IMR-90 (cell line): ENCODE results near the gene MTA1. TPM values are rescaled to one million over a fixed set of nuclear protein-coding genes. Genes with fewer than 3 reads are reported as not detected.

ENCODE experiments used
- ATAC-seq: fragments of 200-7000 bp; cut with Tn5 transposase; 2 replicates; pipeline ENCODE4 v1.9.1; 2020; ENCODE audit warnings: low read depth, mild to moderate bottlenecking, moderate library complexity
- BruUV-seq: library from RNA; stranded (reverse); fragments of 400-500 nt; replicated peaks from 2 replicates; lab custom pipeline; 2021; lab: Mats Ljungman, UMichigan
- CTCF ChIA-PET: fragments of 300-600 bp; formaldehyde crosslinking; extraction: SDS; loops from one replicate; lab custom pipeline; 2021; ENCODE audit warnings: antibody characterized with exemption; lab: Yijun Ruan, JAX
- POLR2A ChIA-PET: fragments of 300-600 bp; sonication (Branson Sonifier 250); formaldehyde crosslinking; loops from one replicate; lab custom pipeline; 2022; ENCODE audit warnings: antibody characterized with exemption; ENCODE audit not compliant: unreplicated experiment; lab: Charles Lee
- DNase-seq: peaks from one replicate; pipeline ENCODE4 v3.0.0; 2013
- H2AFZ ChIP-seq: replicated peaks from 2 replicates; pipeline ENCODE3; 2013; ENCODE audit warnings: low read length, mild to moderate bottlenecking; ENCODE audit not compliant: poor library complexity
- H2AK5ac ChIP-seq: 2 replicates; pipeline ENCODE4 v1.6.1; 2013; ENCODE audit warnings: low read depth, low read length, inconsistent platforms
- H2AK9ac ChIP-seq: replicated peaks from 2 replicates; pipeline ENCODE3; 2013; ENCODE audit warnings: mild to moderate bottlenecking, low read depth, low read length, moderate library complexity; ENCODE audit not compliant: poor library complexity
- H2BK120ac ChIP-seq: 2 replicates; pipeline ENCODE4 v1.6.1; 2013; ENCODE audit warnings: low read depth, low read length, inconsistent platforms
- H2BK15ac ChIP-seq: 3 replicates; pipeline ENCODE4 v1.6.1; 2013; ENCODE audit warnings: low read depth, low read length, inconsistent platforms
- H2BK20ac ChIP-seq: 2 replicates; pipeline ENCODE4 v1.6.1; 2013; ENCODE audit warnings: low read depth, mild to moderate bottlenecking, inconsistent platforms, low read length, moderate library complexity
- H2BK5ac ChIP-seq: 2 replicates; pipeline ENCODE4 v1.6.1; 2013; ENCODE audit warnings: mild to moderate bottlenecking, low read depth, low read length, inconsistent platforms; ENCODE audit not compliant: poor library complexity, severe bottlenecking
- H3K14ac ChIP-seq: replicated peaks from 2 replicates; pipeline ENCODE4 v1.6.1; 2013; ENCODE audit warnings: low read depth, low read length, inconsistent platforms
- H3K18ac ChIP-seq: 2 replicates; pipeline ENCODE4 v1.6.1; 2013; ENCODE audit warnings: low read depth, low read length, control low read depth
- H3K23ac ChIP-seq: 2 replicates; pipeline ENCODE4 v1.6.1; 2013; ENCODE audit warnings: low read depth, low read length, inconsistent platforms
- H3K27ac ChIP-seq: 2 replicates; pipeline ENCODE4 v1.5.1; 2013; ENCODE audit warnings: mild to moderate bottlenecking, control low read depth, low read length; ENCODE audit not compliant: insufficient read depth
- H3K27me3 ChIP-seq: 2 replicates; pipeline ENCODE4 v1.6.1; 2013; ENCODE audit warnings: low read length; ENCODE audit not compliant: control insufficient read depth, insufficient read depth
- H3K36me3 ChIP-seq: 2 replicates; pipeline ENCODE4 v1.6.1; 2013; ENCODE audit warnings: low read length, mixed read lengths; ENCODE audit not compliant: control insufficient read depth, insufficient read depth
- H3K4ac ChIP-seq: 2 replicates; pipeline ENCODE4 v1.6.1; 2013; ENCODE audit warnings: low read depth, low read length, inconsistent platforms
- H3K4me1 ChIP-seq: 2 replicates; pipeline ENCODE4 v1.6.1; 2013; ENCODE audit warnings: low read length, mixed read lengths; ENCODE audit not compliant: control insufficient read depth, insufficient read depth
- H3K4me2 ChIP-seq: 2 replicates; pipeline ENCODE4 v1.6.1; 2013; ENCODE audit warnings: low read depth, mild to moderate bottlenecking, control low read depth, low read length, moderate library complexity
- H3K4me3 ChIP-seq: 2 replicates; pipeline ENCODE4 v1.5.1; 2013; ENCODE audit warnings: low read depth, mild to moderate bottlenecking, control low read depth, low read length, moderate library complexity; ENCODE audit not compliant: insufficient read depth
- H3K56ac ChIP-seq: 2 replicates; pipeline ENCODE4 v1.6.1; 2013; ENCODE audit warnings: low read length, inconsistent platforms; ENCODE audit not compliant: insufficient read depth; ENCODE audit errors: extremely low read depth
- H3K79me1 ChIP-seq, 2 experiments: 2 replicates each; pipeline ENCODE4 v1.6.1; 2013; ENCODE audit warnings: low read length in 2 of 2, inconsistent platforms in 1 of 2, low read depth in 1 of 2
- H3K9ac ChIP-seq: 2 replicates; pipeline ENCODE4 v1.6.1; 2013; ENCODE audit warnings: low read depth, low read length, control low read depth
- H3K9me1 ChIP-seq: 2 replicates; pipeline ENCODE4 v1.6.1; 2013; ENCODE audit warnings: low read length, inconsistent platforms; ENCODE audit not compliant: insufficient read depth
- H3K9me3 ChIP-seq: 2 replicates; pipeline ENCODE4 v1.6.1; 2013; ENCODE audit warnings: low read length; ENCODE audit not compliant: control insufficient read depth, insufficient read depth
- H4K20me1 ChIP-seq: 2 replicates; pipeline ENCODE4 v1.6.1; 2013; ENCODE audit warnings: low read length, inconsistent platforms; ENCODE audit not compliant: insufficient read depth
- H4K5ac ChIP-seq: 2 replicates; pipeline ENCODE4 v1.6.1; 2013; ENCODE audit warnings: mild to moderate bottlenecking, low read depth, low read length, control low read depth
- H4K8ac ChIP-seq, 2 experiments: 2 replicates each; pipeline ENCODE4 v1.6.1; 2013; ENCODE audit warnings: low read depth in 2 of 2, low read length in 2 of 2, control low read depth in 1 of 2, inconsistent platforms in 1 of 2
- H4K91ac ChIP-seq: 2 replicates; pipeline ENCODE4 v1.6.1; 2013; ENCODE audit warnings: low read depth, low read length, inconsistent platforms; ENCODE audit not compliant: insufficient read depth
- BHLHE40 ChIP-seq: fragments of 150-350 bp; IDR thresholded peaks from 2 replicates; pipeline ENCODE4 v1.6.1; 2016; ENCODE audit warnings: mild to moderate bottlenecking, low read depth, low read length
- CEBPB ChIP-seq: IDR thresholded peaks from 2 replicates; pipeline ENCODE4 v1.6.1; 2012; ENCODE audit warnings: low read depth, low read length, improper control_type of control experiment
- CHD1 ChIP-seq: IDR thresholded peaks from 2 replicates; pipeline ENCODE4 v1.6.1; 2012; ENCODE audit warnings: low read depth, low read length, improper control_type of control experiment
- CTCF ChIP-seq: conservative IDR thresholded peaks from 2 replicates; pipeline ENCODE4 v1.5.1; 2012; ENCODE audit warnings: mild to moderate bottlenecking, low read depth, low read length, improper control_type of control experiment
- ELK1 ChIP-seq: fragments of 150-350 bp; IDR thresholded peaks from 2 replicates; pipeline ENCODE4 v1.6.1; 2016; ENCODE audit warnings: low read depth, mild to moderate bottlenecking, low read length, moderate library complexity, borderline replicate concordance
- FOS ChIP-seq: fragments of 150-350 bp; IDR thresholded peaks from 2 replicates; pipeline ENCODE4 v1.6.1; 2016; ENCODE audit warnings: low read depth, low read length
- MAFK ChIP-seq: IDR thresholded peaks from 2 replicates; pipeline ENCODE4 v1.6.1; 2012; ENCODE audit warnings: low read depth, low read length, improper control_type of control experiment
- MAZ ChIP-seq: IDR thresholded peaks from 2 replicates; pipeline ENCODE4 v1.6.1; 2012; ENCODE audit warnings: low read depth, mild to moderate bottlenecking, low read length, improper control_type of control experiment, moderate library complexity, borderline replicate concordance
- MXI1 ChIP-seq: IDR thresholded peaks from 2 replicates; pipeline ENCODE4 v1.6.1; 2012; ENCODE audit warnings: low read depth, mild to moderate bottlenecking, low read length, moderate library complexity, borderline replicate concordance
- NFE2L2 ChIP-seq: fragments of 150-350 bp; IDR thresholded peaks from 2 replicates; pipeline ENCODE4 v1.6.1; 2016; ENCODE audit warnings: low read depth, mild to moderate bottlenecking, low read length
- POLR2A ChIP-seq: IDR thresholded peaks from 2 replicates; pipeline ENCODE4 v1.6.1; 2012; ENCODE audit warnings: mild to moderate bottlenecking, low read depth, low read length
- RCOR1 ChIP-seq: IDR thresholded peaks from 2 replicates; pipeline ENCODE4 v1.6.1; 2012; ENCODE audit warnings: mild to moderate bottlenecking, low read length, improper control_type of control experiment; ENCODE audit not compliant: insufficient replicate concordance
- RFX5 ChIP-seq: IDR thresholded peaks from 2 replicates; pipeline ENCODE4 v1.8.0; 2012; ENCODE audit warnings: low read depth, mild to moderate bottlenecking, low read length, moderate library complexity
- SMC3 ChIP-seq: fragments of 150-350 bp; IDR thresholded peaks from 2 replicates; pipeline ENCODE4 v1.6.1; 2016; ENCODE audit warnings: low read depth, mild to moderate bottlenecking, antibody characterized with exemption, low read length, moderate library complexity
- USF2 ChIP-seq: fragments of 150-350 bp; IDR thresholded peaks from 2 replicates; pipeline ENCODE4 v1.6.1; 2017; ENCODE audit warnings: mild to moderate bottlenecking, antibody characterized with exemption, low read length, low read depth
- WGBS, 2 experiments: methylation state at CpG; one replicate each; pipeline versions ENCODE4 v1.1.5 to v1.1.7; 2013; ENCODE audit warnings: missing lambda C conversion rate in 2 of 2; ENCODE audit not compliant: insufficient read length in 1 of 2; ENCODE audit errors: extremely low coverage in 2 of 2; 5-methylcytosine and 5-hydroxymethylcytosine counted together
- dilution Hi-C: fragments of 300-500 bp; cut with HindIII; formaldehyde crosslinking; loops from one replicate; pipeline ENCODE4 v1.14.3; 2018; ENCODE audit warnings: low sequenced_read_pairs; ENCODE audit not compliant: unreplicated experiment
- in situ Hi-C: fragments of 300-500 bp; cut with MboI; formaldehyde crosslinking; loops from 3 replicates; pipeline ENCODE4 v1.14.3; 2019; ENCODE audit warnings: low sequenced_read_pairs, inconsistent platforms, mixed read lengths
- intact Hi-C: fragments of 100-400 bp; cut with micrococcal nuclease; formaldehyde crosslinking; loops from 2 replicates; pipeline ENCODE4 v1.10.0; 2022
- polyA plus RNA-seq, 3 experiments: library from polyadenylated mRNA; depleted of rRNA; stranded (reverse); fragments of >200 nt; gene quantifications; 2 replicates each; pipeline ENCODE4 v1.2.3, GENCODE V29; 2012; ENCODE audit warnings: low replicate concordance in 1 of 3
- total RNA-seq: library from RNA; depleted of rRNA; stranded (reverse); fragments of >200 nt; gene quantifications from 2 replicates; pipeline ENCODE4 v1.2.3, GENCODE V29; 2012

Gene MTA1
- total and polyA plus RNA-seq, 2 of the 4 experiments (the other 2 are of a cell fraction): 21.5 to 61.6 TPM

- Histone ChIP-seq H3K9ac (no peak overlapping the region), H4K91ac (no peak overlapping the region), H3K23ac (no peak overlapping the region), H3K9me3 (no peaks in the 10 kb centered on the region), H3K4ac (no peak overlapping the region), H2AK9ac (no peak overlapping the region), H3K56ac (no peak overlapping the region), H3K79me1 (peaks cover 0 to 23% of the 10 kb centered on the region in 2 experiments; a peak in 1 of 4 replicates), H3K27me3 (no peaks in the 10 kb centered on the region), H3K18ac (no peak overlapping the region), H3K9me1 (no peaks in the 10 kb centered on the region), H3K36me3 (peaks cover 17% of the 10 kb centered on the region), H2AK5ac (no peak overlapping the region), H2BK20ac (no peak overlapping the region), H3K4me3 (no peak overlapping the region), H2BK5ac (no peak overlapping the region), H3K14ac (no peak overlapping the region), H3K27ac (no peak overlapping the region), H4K8ac (no peak overlapping the region), H2BK120ac (no peak overlapping the region), H4K5ac (no peak overlapping the region), H2AFZ (no peak overlapping the region), H3K4me1 (peaks cover 15% of the 10 kb centered on the region), H2BK15ac (no peak overlapping the region), H4K20me1 (peaks cover 15% of the 10 kb centered on the region), H3K4me2 (no peak overlapping the region)
- dilution Hi-C loops (no loop called here), in situ Hi-C loops (no loop called here), intact Hi-C loops (no loop called here)
- ChIA-PET CTCF (no interaction called here), POLR2A (no interaction called here)
- no TSS peak for BruUV-seq
- DNase-seq (no peak), ATAC-seq (no peak)
- TF ChIP-seq NFE2L2 (no peak), RFX5 (no peak), CTCF (no peak), RCOR1 (no peak), CEBPB (no peak), POLR2A (no peak), MXI1 (no peak), USF2 (no peak), SMC3 (no peak), MAZ (no peak), FOS (no peak), CHD1 (no peak), ELK1 (no peak), BHLHE40 (no peak), MAFK (no peak)
- 52% methylated on average over 2 of the region's 12 CpGs; no CpG with 5 or more reads in 1 of the 2 experiments for WGBS, 2 experiments
Measured at GRCh38 chr14:105472486-105472991, 52.9 kb downstream of the MTA1 start.
